ENCODE results near the gene WDPCP.

The WDPCP gene

DNA sequence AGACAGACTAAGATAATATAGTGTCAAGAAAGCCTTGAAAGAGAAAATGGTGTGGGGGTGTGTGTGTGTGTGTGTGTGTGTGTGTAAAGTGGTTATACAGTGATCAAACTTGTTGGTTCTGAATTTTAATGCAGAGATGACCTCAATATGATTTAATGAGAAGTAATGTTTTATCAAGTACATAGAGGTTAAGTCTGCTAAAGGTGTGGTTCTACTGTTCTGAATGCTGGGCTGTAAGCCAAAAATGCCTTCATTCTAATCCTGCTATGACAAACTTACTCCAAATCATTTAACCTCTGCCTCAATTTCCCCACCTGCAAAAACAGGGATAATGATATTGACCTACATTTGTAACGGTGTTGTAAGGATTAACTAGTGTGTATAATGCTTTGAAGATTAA, 87.9 kb downstream of the WDPCP start:
- no peak overlapping the region for H3K27ac ChIP-seq
- no peak for TF ChIP-seq ZFX (IDR thresholded peaks at IDR 0.05; ENCODE audit: borderline replicate concordance)
- TF ChIP-seq, protein P1, sequence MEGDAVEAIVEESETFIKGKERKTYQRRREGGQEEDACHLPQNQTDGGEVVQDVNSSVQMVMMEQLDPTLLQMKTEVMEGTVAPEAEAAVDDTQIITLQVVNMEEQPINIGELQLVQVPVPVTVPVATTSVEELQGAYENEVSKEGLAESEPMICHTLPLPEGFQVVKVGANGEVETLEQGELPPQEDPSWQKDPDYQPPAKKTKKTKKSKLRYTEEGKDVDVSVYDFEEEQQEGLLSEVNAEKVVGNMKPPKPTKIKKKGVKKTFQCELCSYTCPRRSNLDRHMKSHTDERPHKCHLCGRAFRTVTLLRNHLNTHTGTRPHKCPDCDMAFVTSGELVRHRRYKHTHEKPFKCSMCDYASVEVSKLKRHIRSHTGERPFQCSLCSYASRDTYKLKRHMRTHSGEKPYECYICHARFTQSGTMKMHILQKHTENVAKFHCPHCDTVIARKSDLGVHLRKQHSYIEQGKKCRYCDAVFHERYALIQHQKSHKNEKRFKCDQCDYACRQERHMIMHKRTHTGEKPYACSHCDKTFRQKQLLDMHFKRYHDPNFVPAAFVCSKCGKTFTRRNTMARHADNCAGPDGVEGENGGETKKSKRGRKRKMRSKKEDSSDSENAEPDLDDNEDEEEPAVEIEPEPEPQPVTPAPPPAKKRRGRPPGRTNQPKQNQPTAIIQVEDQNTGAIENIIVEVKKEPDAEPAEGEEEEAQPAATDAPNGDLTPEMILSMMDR (IDR thresholded peaks at IDR 0.05): no peak

DNA sequence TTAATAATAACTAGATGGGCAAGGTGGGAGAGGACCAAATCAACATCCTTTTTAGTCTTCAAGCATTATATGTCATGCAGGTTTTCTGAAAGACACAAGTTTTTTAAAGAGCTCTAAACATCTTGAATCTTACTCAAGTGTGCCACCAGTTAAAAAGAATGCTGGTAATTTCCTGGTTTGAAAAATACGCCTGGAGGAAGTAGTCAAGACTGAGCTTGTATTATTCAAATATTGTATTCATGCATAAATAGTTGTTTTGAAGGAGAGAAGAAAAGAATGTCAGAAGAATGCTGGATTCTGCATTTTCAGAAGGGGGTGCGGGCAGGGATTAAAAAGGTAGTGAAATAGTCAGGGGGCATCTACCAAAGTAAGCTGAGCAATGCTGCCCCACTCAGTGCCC, 90.7 kb downstream of the WDPCP start:
- TF ChIP-seq ZFX (IDR thresholded peaks at IDR 0.05; ENCODE audit: borderline replicate concordance): no peak
- TF ChIP-seq, protein P1 (IDR thresholded peaks at IDR 0.05): no peak
- no peak overlapping the region for H3K27ac ChIP-seq

- no peak overlapping the region for H3K27ac ChIP-seq
- TF ChIP-seq, protein P1 (IDR thresholded peaks at IDR 0.05): no peak
- no peak for TF ChIP-seq ZFX (IDR thresholded peaks at IDR 0.05; ENCODE audit: borderline replicate concordance)
Measured at GRCh38 chr2:63494968-63495367, 93.3 kb downstream of the WDPCP start.

DNA sequence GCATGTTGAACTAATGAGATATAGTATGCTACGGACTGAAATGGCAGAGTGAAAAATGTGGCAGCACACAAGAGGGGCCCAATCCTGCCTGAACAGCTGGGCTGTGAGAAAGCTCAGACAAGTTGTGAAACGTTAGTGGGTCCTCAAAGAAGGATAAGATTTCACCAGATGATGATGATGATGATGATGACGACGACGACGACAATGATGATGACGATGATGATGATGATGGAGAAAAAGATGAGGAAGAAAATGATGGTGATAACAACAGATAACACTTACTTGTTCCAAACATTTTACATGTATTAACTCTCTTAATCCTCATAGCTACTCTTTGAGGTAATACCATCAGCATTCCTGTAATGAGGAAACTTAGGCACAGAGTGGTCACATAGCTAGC, 94.2 kb downstream of the WDPCP start:
- H3K27ac ChIP-seq: no peak overlapping the region
- TF ChIP-seq, protein P1 (IDR thresholded peaks at IDR 0.05): no peak

GRCh38 chr2:63488118-63488713, 100.1 kb downstream of the WDPCP start:
- TF ChIP-seq, protein P1 (IDR thresholded peaks at IDR 0.05): peak; percentile 92
- no peak for TF ChIP-seq ZFX (IDR thresholded peaks at IDR 0.05; ENCODE audit: borderline replicate concordance)
- H3K27ac ChIP-seq: 0 out of 2 replicates have a peak overlapping the region, but pooled peaks have one; percentile 29

DNA sequence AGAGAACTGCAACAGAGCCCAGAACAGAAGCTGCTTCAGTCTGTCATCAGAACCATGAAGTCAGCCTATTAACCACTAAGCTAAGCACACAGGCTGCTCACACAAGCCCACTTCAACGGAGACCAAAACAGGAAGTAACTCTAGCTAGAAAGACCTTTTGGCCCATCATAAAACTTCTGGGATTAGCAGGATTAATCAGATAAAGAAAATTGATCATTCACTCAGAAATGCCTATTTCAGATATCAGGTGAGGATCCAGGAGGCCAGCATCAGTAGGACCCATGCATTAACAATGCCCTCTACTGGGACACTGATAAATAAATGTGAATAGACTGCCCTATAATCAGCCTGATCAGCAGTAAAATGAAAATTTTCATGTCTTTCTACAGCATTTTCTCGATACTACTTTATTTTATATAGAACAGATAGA, 101.4 kb downstream of the WDPCP start:
- H3K27ac ChIP-seq: peak overlapping the region; percentile 29; the same call in 1 of the 2 replicates
- TF ChIP-seq ZFX (IDR thresholded peaks at IDR 0.05; ENCODE audit: borderline replicate concordance): no peak
- TF ChIP-seq, protein P1 (IDR thresholded peaks at IDR 0.05): peak; percentile 73

DNA sequence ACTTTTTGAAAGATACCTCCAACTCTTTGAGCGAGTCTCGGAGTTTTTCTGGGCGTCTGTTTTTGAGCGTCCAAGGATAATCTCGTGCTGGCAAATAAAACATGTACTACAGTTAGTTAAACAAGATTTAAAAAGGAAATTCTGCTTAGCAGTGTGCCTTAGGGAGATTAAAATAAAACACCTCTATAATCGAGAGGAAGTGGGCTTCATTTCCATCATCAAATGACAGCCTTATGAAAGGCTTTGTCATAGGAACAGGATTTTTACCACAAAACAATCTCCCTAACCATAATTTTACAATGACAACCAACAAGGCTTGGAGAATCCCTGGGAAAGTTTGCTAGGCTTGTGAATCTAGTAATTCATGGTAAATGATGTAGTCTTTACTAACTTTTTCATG, 103.4 kb downstream of the WDPCP start:
- H3K27ac ChIP-seq: 0 out of 2 replicates have a peak overlapping the region, but pooled peaks have one; percentile 22
- TF ChIP-seq, protein P1 (IDR thresholded peaks at IDR 0.05): no peak
- TF ChIP-seq ZFX (IDR thresholded peaks at IDR 0.05; ENCODE audit: borderline replicate concordance): no peak

Measured in 22Rv1 (cell line).